Neural progenitor cell (in vitro differentiated cells): ENCODE measurements around the gene TAF9B.
"Not testable (repeated sequence)": the region's sequence is repeated elsewhere in the genome, so short reads cannot be mapped to it uniquely, and the experiment has no call there.

Experiments
- CTCF ChIP-seq: fragments of 200-600 bp; sonication (generic); IDR thresholded peaks from 2 replicates; pipeline ENCODE4 v1.5.1; 2017; ENCODE audit warnings: antibody characterized with exemption, mild to moderate bottlenecking
- EZH2 ChIP-seq: fragments of 200-600 bp; sonication (generic); IDR thresholded peaks from 2 replicates; pipeline ENCODE4 v1.6.1; 2017; ENCODE audit warnings: antibody characterized with exemption, mild to moderate bottlenecking, moderate library complexity

- not testable (repeated sequence) for TF ChIP-seq CTCF, EZH2
These were observed 21.3 kb upstream of the TAF9B start for GRCh38 chrX:78160711-78161110.
